Left kidney (tissue), 2 donors: ENCODE data around the gene PRDM9. TPM values are rescaled to one million over a fixed set of nuclear protein-coding genes. Genes with fewer than 3 reads are reported as not detected.
"Not testable (repeated sequence)": the region's sequence is repeated elsewhere in the genome, so short reads cannot be mapped to it uniquely, and the experiment has no call there.

Experiments
- DNase-seq: peaks from one replicate; pipeline ENCODE4 v3.0.0-alpha.2; 2013
- polyA plus RNA-seq: library from polyadenylated mRNA; unstranded; fragments of 120-200 nt; gene quantifications from one replicate; pipeline ENCODE4 v1.2.1, GENCODE V29; 2013; ENCODE audit not compliant: insufficient read length

Gene PRDM9
- polyA plus RNA-seq, 1 donor, result 0.15 TPM

- not testable (repeated sequence) for DNase-seq
Measured at GRCh38 chr5:23527216-23527920, 20.0 kb downstream of the PRDM9 start.

GRCh38 chr5:23528677-23529076, 21.3 kb downstream of the PRDM9 start:
- no peak for DNase-seq

GRCh38 chr5:23530571-23530970, 23.2 kb downstream of the PRDM9 start:
- DNase-seq, result no peak

- no peak for DNase-seq
Measured at GRCh38 chr5:23571059-23571458, 63.6 kb downstream of the PRDM9 start.
